ENCODE data around the gene SLIT3.

Gene SLIT3

GRCh38 chr5:168979135-168979534, 321.8 kb downstream of the SLIT3 start:
- no peak for DNase-seq

GRCh38 chr5:168978500-168978899, 322.4 kb downstream of the SLIT3 start:
- DNase-seq, result no peak

- no peak for DNase-seq
These were observed 322.9 kb downstream of the SLIT3 start for GRCh38 chr5:168978015-168978414.

GRCh38 chr5:168976311-168976970, 324.5 kb downstream of the SLIT3 start:
- DNase-seq, result no peak

- no peak for DNase-seq
These were observed 325.6 kb downstream of the SLIT3 start for GRCh38 chr5:168975331-168975730.

GRCh38 chr5:168974082-168974481, 326.9 kb downstream of the SLIT3 start:
- no peak for DNase-seq

GRCh38 chr5:168972731-168973130, 328.2 kb downstream of the SLIT3 start:
- DNase-seq, result no peak

GRCh38 chr5:168971100-168971499, 329.8 kb downstream of the SLIT3 start:
- DNase-seq, result no peak

- DNase-seq, result no peak
These were observed 331.5 kb downstream of the SLIT3 start for GRCh38 chr5:168969326-168969886.

- DNase-seq, result no peak
These were observed 332.9 kb downstream of the SLIT3 start for GRCh38 chr5:168967882-168968620.

- DNase-seq, result no peak
These were observed 335.3 kb downstream of the SLIT3 start for GRCh38 chr5:168965638-168966037.

GRCh38 chr5:168964182-168964581, 336.8 kb downstream of the SLIT3 start:
- DNase-seq, result no peak

- DNase-seq, result no peak
These were observed 338.6 kb downstream of the SLIT3 start for GRCh38 chr5:168962306-168962705.

- DNase-seq, result no peak
These were observed 339.3 kb downstream of the SLIT3 start for GRCh38 chr5:168961681-168962080.

GRCh38 chr5:168960497-168960896, 340.4 kb downstream of the SLIT3 start:
- no peak for DNase-seq

- no peak for DNase-seq
These were observed 347.6 kb downstream of the SLIT3 start for GRCh38 chr5:168953351-168953750.

GRCh38 chr5:168952196-168952595, 348.7 kb downstream of the SLIT3 start:
- DNase-seq, result no peak

GRCh38 chr5:168951769-168952168, 349.2 kb downstream of the SLIT3 start:
- no peak for DNase-seq

GRCh38 chr5:168951356-168951755, 349.6 kb downstream of the SLIT3 start:
- no peak for DNase-seq

- no peak for DNase-seq
These were observed 350.5 kb downstream of the SLIT3 start for GRCh38 chr5:168950241-168950951.

GRCh38 chr5:168948746-168949145, 352.2 kb downstream of the SLIT3 start:
- no peak for DNase-seq

- DNase-seq, result no peak
These were observed 353.6 kb downstream of the SLIT3 start for GRCh38 chr5:168947212-168947868.

- no peak for DNase-seq
These were observed 354.6 kb downstream of the SLIT3 start for GRCh38 chr5:168946363-168946762.
